Trophoblast cell (in vitro differentiated cells and primary cell): ENCODE data around the gene BCAS4.
"Not testable (repeated sequence)": the region's sequence is repeated elsewhere in the genome, so short reads cannot be mapped to it uniquely, and the experiment has no call there.

Source experiments
- DNase-seq, 2 donors: peaks; one replicate each; pipeline ENCODE4 v3.0.0-alpha.2; 2016
- H2AFZ ChIP-seq: 2 replicates; pipeline ENCODE4 v1.6.1; 2013; ENCODE audit warnings: low read length, moderate library complexity, mild to moderate bottlenecking; ENCODE audit not compliant: insufficient read depth, poor library complexity
- H2AK5ac ChIP-seq: 2 replicates; pipeline ENCODE4 v1.6.1; 2013; ENCODE audit warnings: mild to moderate bottlenecking, low read length
- H2BK120ac ChIP-seq: 2 replicates; pipeline ENCODE4 v1.6.1; 2013; ENCODE audit warnings: low read length, mild to moderate bottlenecking, moderate library complexity; ENCODE audit not compliant: insufficient read depth, poor library complexity
- H2BK12ac ChIP-seq: 2 replicates; pipeline ENCODE4 v1.6.1; 2013; ENCODE audit warnings: mild to moderate bottlenecking, low read length, moderate library complexity
- H2BK5ac ChIP-seq: 2 replicates; pipeline ENCODE4 v1.6.1; 2013; ENCODE audit warnings: low read length, low read depth, moderate library complexity, mild to moderate bottlenecking; ENCODE audit not compliant: poor library complexity
- H3K14ac ChIP-seq: 2 replicates; pipeline ENCODE4 v1.6.1; 2013; ENCODE audit warnings: mild to moderate bottlenecking, low read length
- H3K18ac ChIP-seq: 2 replicates; pipeline ENCODE4 v1.6.1; 2013; ENCODE audit warnings: mild to moderate bottlenecking, low read length
- H3K23ac ChIP-seq: 2 replicates; pipeline ENCODE4 v1.6.1; 2013; ENCODE audit warnings: low read length
- H3K27ac ChIP-seq: 2 replicates; pipeline ENCODE4 v1.5.1; 2013; ENCODE audit warnings: low read depth, mild to moderate bottlenecking, inconsistent platforms, low read length, moderate library complexity
- H3K27me3 ChIP-seq: 2 replicates; pipeline ENCODE4 v1.6.1; 2013; ENCODE audit warnings: inconsistent platforms, mild to moderate bottlenecking, low read length, moderate library complexity; ENCODE audit not compliant: insufficient read depth
- H3K36me3 ChIP-seq, 2 experiments: 1 replicate in 1 of 2; 2 replicates in 1 of 2; pipeline ENCODE4 v1.6.1; 2013; ENCODE audit warnings: low read length in 2 of 2, mild to moderate bottlenecking in 2 of 2, moderate library complexity in 1 of 2; ENCODE audit not compliant: insufficient read depth in 2 of 2, control insufficient read depth in 1 of 2
- H3K4ac ChIP-seq: 2 replicates; pipeline ENCODE4 v1.6.1; 2013; ENCODE audit warnings: low read depth, mild to moderate bottlenecking, low read length, moderate library complexity
- H3K4me1 ChIP-seq, 2 experiments: 1 replicate in 1 of 2; 2 replicates in 1 of 2; pipeline ENCODE4 v1.6.1; 2013; ENCODE audit warnings: low read length in 2 of 2, mild to moderate bottlenecking in 2 of 2, moderate library complexity in 1 of 2; ENCODE audit not compliant: insufficient read depth in 2 of 2, control insufficient read depth in 1 of 2
- H3K4me2 ChIP-seq: 2 replicates; pipeline ENCODE4 v1.6.1; 2013; ENCODE audit warnings: inconsistent platforms, mild to moderate bottlenecking, low read length, moderate library complexity
- H3K4me3 ChIP-seq: 2 replicates; pipeline ENCODE4 v1.5.1; 2013; ENCODE audit warnings: mild to moderate bottlenecking, low read depth, low read length, inconsistent platforms
- H3K79me1 ChIP-seq: one replicate; pipeline ENCODE4 v1.6.1; 2013; ENCODE audit warnings: low read length
- H3K79me2 ChIP-seq: 2 replicates; pipeline ENCODE4 v1.6.1; 2013; ENCODE audit warnings: low read length, mild to moderate bottlenecking; ENCODE audit not compliant: control insufficient read depth, insufficient read depth, poor library complexity
- H3K9ac ChIP-seq: 2 replicates; pipeline ENCODE4 v1.6.1; 2013; ENCODE audit warnings: mild to moderate bottlenecking, low read length
- H3K9me3 ChIP-seq: 2 replicates; pipeline ENCODE4 v1.6.1; 2013; ENCODE audit warnings: low read depth, mild to moderate bottlenecking, control low read depth, inconsistent platforms, low read length; ENCODE audit not compliant: insufficient read depth
- H4K12ac ChIP-seq: 2 replicates; pipeline ENCODE4 v1.6.1; 2013; ENCODE audit warnings: low read depth, mild to moderate bottlenecking, low read length, moderate library complexity
- H4K8ac ChIP-seq: 2 replicates; pipeline ENCODE4 v1.6.1; 2013; ENCODE audit warnings: low read depth, mild to moderate bottlenecking, low read length, moderate library complexity
- H4K91ac ChIP-seq: one replicate; pipeline ENCODE4 v1.6.1; 2013; ENCODE audit warnings: low read depth, mild to moderate bottlenecking, low read length, moderate library complexity
- WGBS: extraction: QIAGEN DNeasy Blood & Tissue Kit; methylation state at CpG from one replicate; pipeline ENCODE4 v1.1.7; 2013; ENCODE audit warnings: missing lambda C conversion rate; ENCODE audit not compliant: insufficient read length, insufficient coverage; ENCODE audit errors: extremely low coverage; 5-methylcytosine and 5-hydroxymethylcytosine counted together

Gene BCAS4

GRCh38 chr20:50778994-50779393, 15.9 kb upstream of the BCAS4 start:
- H3K79me1 ChIP-seq, H3K4me3 ChIP-seq, H4K8ac ChIP-seq, H3K27ac ChIP-seq, H3K4ac ChIP-seq, H3K9ac ChIP-seq, H3K27me3 ChIP-seq, H3K79me2 ChIP-seq, H4K91ac ChIP-seq, H4K12ac ChIP-seq, H3K4me1 ChIP-seq, H2AK5ac ChIP-seq, H2BK5ac ChIP-seq, DNase-seq, H3K4me2 ChIP-seq, H2BK120ac ChIP-seq, H3K23ac ChIP-seq, H3K9me3 ChIP-seq, H3K36me3 ChIP-seq, H3K14ac ChIP-seq, H2AFZ ChIP-seq, H2BK12ac ChIP-seq, H3K18ac ChIP-seq: not testable (repeated sequence)
- WGBS, result no CpG with 5 or more reads among the region's 8 CpGs

GRCh38 chr20:50783390-50783789, 11.5 kb upstream of the BCAS4 start:
- H3K79me2 ChIP-seq, result no peaks in the 10 kb centered on the region
- no peak overlapping the region for H2BK12ac ChIP-seq
- DNase-seq, result no peak
- H3K4me3 ChIP-seq, result no peak overlapping the region
- H3K36me3 ChIP-seq, result no peaks in the 10 kb centered on the region
- H4K12ac ChIP-seq, result no peak overlapping the region
- H3K4ac ChIP-seq, result no peak overlapping the region
- no peak overlapping the region for H3K14ac ChIP-seq
- no peak overlapping the region for H4K91ac ChIP-seq
- H2BK5ac ChIP-seq, result no peak overlapping the region
- H2BK120ac ChIP-seq, result no peak overlapping the region
- no CpG with 5 or more reads among the region's 2 CpGs for WGBS
- H2AK5ac ChIP-seq, result no peak overlapping the region
- peaks cover 0 to 1% of the 10 kb centered on the region in 2 experiments for H3K4me1 ChIP-seq
- H3K9ac ChIP-seq, result no peak overlapping the region
- no peak overlapping the region for H4K8ac ChIP-seq
- H3K4me2 ChIP-seq, result no peak overlapping the region
- H2AFZ ChIP-seq, result no peak overlapping the region
- no peaks in the 10 kb centered on the region for H3K27me3 ChIP-seq
- no peak overlapping the region for H3K23ac ChIP-seq
- H3K27ac ChIP-seq, result no peak overlapping the region
- peaks cover 2% of the 10 kb centered on the region for H3K9me3 ChIP-seq
- H3K79me1 ChIP-seq, result peaks cover 2% of the 10 kb centered on the region
- H3K18ac ChIP-seq, result no peak overlapping the region

- no peak overlapping the region for H4K8ac ChIP-seq
- no peak overlapping the region for H2AFZ ChIP-seq
- peaks cover 0 to 3% of the 10 kb centered on the region in 2 experiments for H3K4me1 ChIP-seq
- no peak overlapping the region for H3K23ac ChIP-seq
- no peak overlapping the region for H4K91ac ChIP-seq
- H3K4ac ChIP-seq, result no peak overlapping the region
- DNase-seq, result no peak
- no peak overlapping the region for H3K4me3 ChIP-seq
- no CpG with 5 or more reads among the region's 6 CpGs for WGBS
- H3K79me2 ChIP-seq, result no peaks in the 10 kb centered on the region
- H2AK5ac ChIP-seq, result no peak overlapping the region
- no peak overlapping the region for H3K14ac ChIP-seq
- H3K9ac ChIP-seq, result no peak overlapping the region
- H2BK5ac ChIP-seq, result no peak overlapping the region
- no peaks in the 10 kb centered on the region for H3K27me3 ChIP-seq
- H4K12ac ChIP-seq, result no peak overlapping the region
- no peaks in the 10 kb centered on the region for H3K36me3 ChIP-seq
- no peak overlapping the region for H2BK120ac ChIP-seq
- H3K79me1 ChIP-seq, result peaks cover 4% of the 10 kb centered on the region
- no peak overlapping the region for H3K4me2 ChIP-seq
- peaks cover 2% of the 10 kb centered on the region for H3K9me3 ChIP-seq
- no peak overlapping the region for H3K27ac ChIP-seq
- H2BK12ac ChIP-seq, result no peak overlapping the region
- no peak overlapping the region for H3K18ac ChIP-seq
Measured at GRCh38 chr20:50783903-50784302, 11.0 kb upstream of the BCAS4 start.

- no peak overlapping the region for H2BK5ac ChIP-seq
- H3K79me2 ChIP-seq, result no peaks in the 10 kb centered on the region
- H3K4me2 ChIP-seq, result no peak overlapping the region
- no peak overlapping the region for H4K12ac ChIP-seq
- peaks cover 0 to 3% of the 10 kb centered on the region in 2 experiments for H3K4me1 ChIP-seq
- H3K79me1 ChIP-seq, result peaks cover 4% of the 10 kb centered on the region
- H4K8ac ChIP-seq, result no peak overlapping the region
- no peak for DNase-seq
- H3K9ac ChIP-seq, result no peak overlapping the region
- H2BK12ac ChIP-seq, result no peak overlapping the region
- H3K27me3 ChIP-seq, result no peaks in the 10 kb centered on the region
- no peak overlapping the region for H3K4me3 ChIP-seq
- H3K9me3 ChIP-seq, result peaks cover 2% of the 10 kb centered on the region
- H3K14ac ChIP-seq, result no peak overlapping the region
- no peak overlapping the region for H3K18ac ChIP-seq
- no peak overlapping the region for H3K27ac ChIP-seq
- H2AK5ac ChIP-seq, result no peak overlapping the region
- no CpG with 5 or more reads among the region's 4 CpGs for WGBS
- no peak overlapping the region for H3K23ac ChIP-seq
- H2AFZ ChIP-seq, result no peak overlapping the region
- H3K4ac ChIP-seq, result no peak overlapping the region
- H2BK120ac ChIP-seq, result no peak overlapping the region
- H3K36me3 ChIP-seq, result no peaks in the 10 kb centered on the region
- H4K91ac ChIP-seq, result no peak overlapping the region
Measured at GRCh38 chr20:50784464-50784863, 10.4 kb upstream of the BCAS4 start.
